Nucleus accumbens (tissue), 56 donors: ENCODE data around the gene CA11.

Experiments
- DNase-seq, 56 donors: peaks; one replicate each; lab custom pipeline; 2025; lab: John Stamatoyannopoulos, UW

CA11 gene

DNA sequence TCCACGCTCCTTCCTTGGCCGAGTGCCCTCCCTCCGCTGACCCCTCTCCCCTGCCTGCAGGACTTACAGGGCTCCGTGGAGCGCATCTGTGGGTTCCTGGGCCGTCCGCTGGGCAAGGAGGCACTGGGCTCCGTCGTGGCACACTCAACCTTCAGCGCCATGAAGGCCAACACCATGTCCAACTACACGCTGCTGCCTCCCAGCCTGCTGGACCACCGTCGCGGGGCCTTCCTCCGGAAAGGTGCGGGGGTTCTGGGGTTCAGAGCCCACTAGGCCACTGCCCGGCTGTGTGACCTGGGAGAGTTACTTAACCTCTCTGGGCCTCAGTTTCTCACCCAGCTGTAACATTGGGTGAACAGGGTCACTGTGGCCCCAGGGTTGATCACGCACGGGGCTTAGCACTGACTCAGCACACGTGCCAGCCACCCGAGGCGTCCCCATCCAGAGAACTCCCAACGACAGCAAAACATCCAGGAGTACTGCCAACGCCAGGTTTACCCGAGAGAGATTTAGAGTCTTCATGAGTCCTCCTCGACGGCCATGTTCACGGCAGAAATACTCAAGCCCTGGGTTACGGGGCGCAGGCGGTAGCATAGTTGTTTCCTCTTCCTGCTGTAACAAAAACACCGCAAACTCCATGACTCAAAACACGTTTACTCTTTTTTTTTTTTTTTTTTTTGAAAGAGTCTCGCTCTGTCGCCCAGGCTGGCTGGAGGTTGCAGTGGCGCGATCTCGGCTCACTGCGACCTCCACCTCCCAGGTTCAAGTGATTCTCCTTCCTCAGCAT, 49.1 kb downstream of the CA11 start:
- DNase-seq, result no peak

DNA sequence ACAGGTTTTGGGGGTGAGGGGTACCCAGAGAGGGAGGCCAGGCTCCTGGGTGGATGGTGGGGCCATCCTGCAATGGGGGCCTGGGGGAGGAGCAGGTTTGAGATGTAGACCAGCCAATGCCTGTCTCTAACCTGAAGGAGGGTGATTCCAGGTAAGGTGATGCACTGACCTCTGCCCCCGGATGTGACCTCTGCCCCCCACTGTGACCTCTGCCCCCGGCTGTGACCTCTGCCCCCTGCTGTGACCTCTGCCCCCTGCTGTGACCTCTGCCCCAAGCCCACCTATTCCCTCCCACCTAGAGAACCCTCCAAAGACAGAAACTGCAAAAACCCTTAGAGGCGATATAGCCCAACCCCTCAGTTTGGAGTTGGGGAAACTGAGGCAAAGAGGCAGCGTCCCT, 49.8 kb downstream of the CA11 start:
- DNase-seq, result no peak

DNA sequence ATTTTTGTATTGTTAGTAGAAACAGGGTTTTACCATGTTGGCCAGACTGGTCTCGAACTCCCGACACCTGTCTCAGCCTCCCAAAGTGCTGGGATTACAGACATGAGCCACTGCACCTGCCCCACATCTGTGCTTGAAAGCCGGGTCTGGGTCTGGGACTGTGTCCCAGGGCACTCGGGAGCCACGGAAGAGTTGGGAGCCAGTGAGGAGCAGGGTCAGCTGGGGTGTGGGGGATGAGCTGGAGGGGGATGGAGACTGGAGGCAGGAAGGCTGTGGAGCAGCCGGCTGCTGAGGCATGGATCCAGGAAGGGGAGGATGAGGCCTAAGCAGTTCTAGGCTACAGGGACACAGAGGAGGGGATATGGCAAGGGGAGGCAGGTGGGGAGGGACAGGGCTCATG, 50.2 kb downstream of the CA11 start:
- DNase-seq, result no peak

DNA sequence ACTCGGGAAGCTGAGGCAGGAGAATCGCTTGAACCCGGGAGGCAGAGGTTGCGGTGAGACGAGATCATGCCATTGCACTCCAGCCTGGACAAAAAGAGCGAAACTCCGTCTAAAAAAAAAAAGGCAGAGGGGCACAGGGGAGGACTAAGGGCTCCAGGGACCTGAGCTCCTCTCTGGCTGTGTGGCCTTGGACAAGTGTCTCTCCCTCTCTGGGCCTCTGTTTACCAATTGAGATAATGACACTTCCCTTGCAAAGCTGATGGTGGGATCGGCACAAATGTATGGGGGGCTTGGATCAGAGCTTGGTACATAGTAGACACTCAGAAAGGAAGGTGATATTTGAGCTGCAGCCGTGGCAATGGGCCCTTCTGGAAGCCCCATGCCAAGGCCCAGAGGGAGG, 50.8 kb downstream of the CA11 start:
- no peak for DNase-seq

DNA sequence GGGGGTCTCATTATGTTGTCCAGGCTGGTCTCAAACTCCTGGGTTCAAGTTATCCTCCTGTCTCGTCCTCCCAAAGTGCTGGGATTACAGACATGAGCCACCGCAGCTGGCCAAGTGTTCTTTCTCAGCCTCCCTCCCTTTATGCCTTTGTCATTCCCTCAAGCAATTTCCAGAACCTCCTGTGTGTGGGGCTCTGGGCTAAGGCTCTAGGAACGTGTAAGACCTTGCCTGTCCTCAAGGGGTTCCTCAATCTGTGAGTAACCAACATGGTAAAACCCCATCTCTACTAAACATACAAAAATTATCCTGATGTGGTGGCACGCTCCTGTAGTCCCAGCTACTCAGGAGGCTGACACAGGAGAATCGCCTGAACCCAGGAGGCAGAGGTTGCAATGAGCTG, 55.0 kb downstream of the CA11 start:
- no peak for DNase-seq

DNA sequence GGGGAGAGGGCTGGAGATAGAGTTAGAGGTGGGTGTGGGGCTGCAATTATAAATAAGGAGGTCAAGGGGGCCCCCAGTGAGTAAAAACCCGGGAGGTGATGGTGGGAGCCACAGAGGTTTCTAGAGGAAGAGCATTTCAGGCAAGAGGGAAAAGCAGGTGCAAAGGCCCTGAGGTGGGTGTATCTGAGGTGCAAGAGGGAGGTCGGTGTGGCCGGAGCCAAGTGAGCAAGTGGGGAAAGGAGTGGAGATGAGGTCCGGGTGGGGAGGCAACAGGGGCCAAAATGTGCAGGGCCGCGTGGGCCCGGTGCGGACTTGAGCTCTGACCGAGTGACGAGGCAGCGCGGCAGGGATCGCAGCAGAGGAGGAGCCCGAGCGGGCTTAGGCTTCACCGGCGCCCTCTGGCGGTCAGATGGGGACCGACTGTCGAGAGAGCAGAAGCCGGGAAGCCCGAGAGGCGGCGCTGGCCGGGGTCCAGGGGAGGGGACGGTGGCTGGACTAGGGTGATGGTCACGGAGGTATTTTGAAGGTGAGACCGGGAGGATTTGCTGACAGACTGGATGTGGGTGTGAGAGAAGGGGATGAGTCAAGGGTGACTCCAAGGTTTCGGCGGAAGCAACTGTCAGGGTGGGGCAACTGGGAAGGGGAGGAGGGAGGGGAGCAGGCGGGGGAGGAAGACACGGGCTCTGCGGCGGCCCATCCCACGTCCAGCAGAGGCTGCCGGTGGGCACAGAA, 57.2 kb downstream of the CA11 start:
- DNase-seq, result peak in 54 of 56 donors; percentile 6 to 93 (median 64)
